Measurements from ENCODE around the gene CSNK1G2. TPM values are rescaled to one million over a fixed set of nuclear protein-coding genes. Genes with fewer than 3 reads are reported as not detected.

CSNK1G2 gene
- total and polyA plus RNA-seq, 2 experiments from 2014 or later, result 39.6 to 147 TPM

- Histone ChIP-seq H3K27ac (ENCODE audit: low read depth) (no peak overlapping the region), H3K9me2 (ENCODE audit: insufficient read depth) (no peaks in the 10 kb centered on the region), H3K4me3 (no peak overlapping the region), H3K4me1 (ENCODE audit: insufficient read depth) (peaks cover 3% of the 10 kb centered on the region; the same call in 1 of the 2 replicates), H3K36me3 (ENCODE audit: insufficient read depth) (no peaks in the 10 kb centered on the region), H3F3A (replicated peaks; ENCODE audit: low read depth) (no peaks in the 10 kb centered on the region), H3K4me2 (no peak overlapping the region), H3K27me3 (ENCODE audit: insufficient read depth) (no peaks in the 10 kb centered on the region), H2AFZ (no peak overlapping the region), H3K79me2 (replicated peaks; ENCODE audit: insufficient read depth) (0 out of 2 replicates have a peak, but pooled peaks cover 3% of the 10 kb centered on the region), H4K20me1 (replicated peaks; ENCODE audit: insufficient read depth) (peaks cover 5% of the 10 kb centered on the region; the same call in 1 of the 2 replicates)
- TF ChIP-seq ETS1 (IDR thresholded peaks at IDR 0.05) (no peak), ZNF114 (CRISPR knock-in tag; IDR thresholded peaks at IDR 0.05) (no peak), POLR2AphosphoS5 (IDR thresholded peaks at IDR 0.05; ENCODE audit: low read depth) (no peak), EZH2 (IDR thresholded peaks at IDR 0.05; ENCODE audit: low read depth, unreplicated experiment) (no peak), CREB1 (CRISPR knock-in tag; IDR thresholded peaks at IDR 0.05; ENCODE audit: low read depth) (no peak)
- peaks cover 5% of the 10 kb centered on the region for H3K4me1 Mint-ChIP-seq
- H3K36me3 Mint-ChIP-seq (ENCODE audit: low read depth), result peaks cover 19% of the 10 kb centered on the region
- H3K4me3 Mint-ChIP-seq, result no peak overlapping the region
- peaks cover 17% of the 10 kb centered on the region for H3K27me3 Mint-ChIP-seq (ENCODE audit: insufficient read depth, low read depth, poor library complexity)
- H3K9me3 Mint-ChIP-seq, result no peaks in the 10 kb centered on the region
- no peak overlapping the region; the same call in 1 of the 2 replicates for H3K27ac Mint-ChIP-seq
- DNase-seq (ENCODE audit: low spot score) (no peak), ATAC-seq (no peak)
These were observed 69.2 kb downstream of the CSNK1G2 start for GRCh38 chr19:2010135-2010668.

GRCh38 chr19:2011169-2011568 is 70.2 kb downstream of the CSNK1G2 start:
- Histone ChIP-seq H3K27ac (ENCODE audit: low read depth) (no peak overlapping the region), H2AFZ (no peak overlapping the region), H3K27me3 (ENCODE audit: insufficient read depth) (no peaks in the 10 kb centered on the region), H3K9me2 (ENCODE audit: insufficient read depth) (no peaks in the 10 kb centered on the region), H3K4me3 (no peak overlapping the region), H3K4me2 (no peak overlapping the region), H3K4me1 (ENCODE audit: insufficient read depth) (peaks cover 3% of the 10 kb centered on the region; the same call in 1 of the 2 replicates), H3K79me2 (replicated peaks; ENCODE audit: insufficient read depth) (0 out of 2 replicates have a peak, but pooled peaks cover 3% of the 10 kb centered on the region), H4K20me1 (replicated peaks; ENCODE audit: insufficient read depth) (peaks cover 2% of the 10 kb centered on the region; the same call in 1 of the 2 replicates), H3F3A (replicated peaks; ENCODE audit: low read depth) (peaks cover under 1% of the 10 kb centered on the region; the same call in 1 of the 2 replicates), H3K36me3 (ENCODE audit: insufficient read depth) (no peaks in the 10 kb centered on the region)
- peaks cover 5% of the 10 kb centered on the region for H3K4me1 Mint-ChIP-seq
- no peak for DNase-seq (ENCODE audit: low spot score)
- no peaks in the 10 kb centered on the region for H3K9me3 Mint-ChIP-seq
- peaks cover 17% of the 10 kb centered on the region for H3K27me3 Mint-ChIP-seq (ENCODE audit: insufficient read depth, low read depth, poor library complexity)
- H3K27ac Mint-ChIP-seq, result no peak overlapping the region
- H3K36me3 Mint-ChIP-seq (ENCODE audit: low read depth), result peaks cover 19% of the 10 kb centered on the region
- no peak for ATAC-seq
- H3K4me3 Mint-ChIP-seq, result no peak overlapping the region; the same call in 2 of the 3 replicates
- no peak for TF ChIP-seq EZH2 (IDR thresholded peaks at IDR 0.05; ENCODE audit: low read depth, unreplicated experiment)
- no peak for TF ChIP-seq CREB1 (CRISPR knock-in tag; IDR thresholded peaks at IDR 0.05; ENCODE audit: low read depth)
- no peak for TF ChIP-seq ETS1 (IDR thresholded peaks at IDR 0.05)
- no peak for TF ChIP-seq ZNF462 (CRISPR knock-in tag; IDR thresholded peaks at IDR 0.05)
- TF ChIP-seq EZH2phosphoT487 (IDR thresholded peaks at IDR 0.05; ENCODE audit: unreplicated experiment), result no peak
- no peak for TF ChIP-seq ZNF114 (CRISPR knock-in tag; IDR thresholded peaks at IDR 0.05)
- no peak for TF ChIP-seq REST (IDR thresholded peaks at IDR 0.05; ENCODE audit: unreplicated experiment)
- no peak for TF ChIP-seq POLR2AphosphoS5 (IDR thresholded peaks at IDR 0.05; ENCODE audit: low read depth)

Data from GM23338 (cell line).